HG03095 (cell line): Measurements from ENCODE around the gene TMEM225B.
"Not testable (repeated sequence)": the region's sequence is repeated elsewhere in the genome, so short reads cannot be mapped to it uniquely, and the experiment has no call there.

ENCODE experiments used
- ATAC-seq: cut with Tn5 transposase; IDR thresholded peaks from one replicate; pipeline ENCODE4 v1.9.1; 2021; ENCODE audit warnings: moderate library complexity; ENCODE audit not compliant: unreplicated experiment

The TMEM225B gene

DNA sequence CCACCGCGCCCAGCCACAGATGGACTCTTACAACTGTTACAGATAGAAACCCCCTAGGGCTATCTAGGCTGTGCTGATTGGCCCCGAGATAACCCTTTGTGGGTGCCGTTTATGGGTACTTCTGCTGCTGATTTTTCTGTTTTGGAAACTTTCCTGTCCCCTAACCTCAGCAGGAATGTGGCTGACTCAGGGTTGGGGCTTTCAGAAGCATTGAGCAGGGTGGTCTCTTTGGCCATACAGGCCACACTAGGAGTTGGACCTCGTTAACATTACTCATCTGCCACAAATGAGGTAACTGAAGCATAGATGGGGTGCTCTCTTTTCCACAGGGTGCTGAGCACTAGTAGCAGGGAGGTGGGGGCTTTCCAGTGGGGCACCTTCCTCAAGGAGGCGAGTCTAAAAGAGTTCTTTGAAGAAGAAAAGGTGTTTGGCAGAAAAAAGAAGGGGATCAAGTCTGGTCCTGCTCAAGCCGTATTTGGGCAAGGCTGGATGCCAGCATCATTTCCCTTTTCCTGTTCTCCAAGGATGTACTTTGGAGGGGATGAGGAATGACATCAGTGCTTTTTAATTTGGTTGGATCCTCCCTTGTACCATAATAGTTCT, 25.1 kb downstream of the TMEM225B start:
- ATAC-seq: no peak

DNA sequence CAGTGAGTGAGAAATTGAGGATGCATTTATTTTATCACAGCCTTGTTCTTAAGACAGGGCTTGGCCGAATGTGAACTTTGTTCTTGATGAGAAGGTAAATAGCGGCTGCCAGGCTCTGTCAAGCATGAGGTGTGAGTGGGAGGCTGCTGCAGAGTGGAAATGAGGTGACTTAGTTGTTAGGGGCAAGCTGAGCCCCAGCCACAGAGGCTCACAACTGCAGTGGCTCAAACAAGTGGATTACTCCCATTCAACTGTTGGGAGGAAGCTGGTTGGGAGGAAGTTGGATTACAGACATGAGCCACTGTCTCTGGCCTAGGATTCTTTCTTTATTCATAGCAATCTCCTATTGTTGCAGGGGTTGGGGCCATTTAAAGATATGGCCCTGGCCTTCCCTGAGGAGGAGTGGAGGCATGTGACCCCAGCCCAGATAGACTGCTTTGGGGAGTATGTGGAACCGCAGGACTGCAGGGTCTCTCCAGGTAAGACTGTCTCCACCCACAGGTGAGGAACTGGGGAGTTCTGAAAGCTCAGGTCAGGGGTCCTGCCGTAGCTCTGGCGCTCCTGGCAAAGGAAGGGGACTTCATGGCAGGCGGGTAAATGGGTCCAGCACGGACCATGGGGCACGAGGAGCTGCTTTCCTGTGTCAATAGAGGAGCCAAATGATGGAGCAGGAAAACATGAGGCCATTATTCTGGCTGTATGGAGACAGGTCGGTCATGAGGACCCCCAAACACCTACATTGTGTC, 25.8 kb downstream of the TMEM225B start:
- ATAC-seq: no peak

DNA sequence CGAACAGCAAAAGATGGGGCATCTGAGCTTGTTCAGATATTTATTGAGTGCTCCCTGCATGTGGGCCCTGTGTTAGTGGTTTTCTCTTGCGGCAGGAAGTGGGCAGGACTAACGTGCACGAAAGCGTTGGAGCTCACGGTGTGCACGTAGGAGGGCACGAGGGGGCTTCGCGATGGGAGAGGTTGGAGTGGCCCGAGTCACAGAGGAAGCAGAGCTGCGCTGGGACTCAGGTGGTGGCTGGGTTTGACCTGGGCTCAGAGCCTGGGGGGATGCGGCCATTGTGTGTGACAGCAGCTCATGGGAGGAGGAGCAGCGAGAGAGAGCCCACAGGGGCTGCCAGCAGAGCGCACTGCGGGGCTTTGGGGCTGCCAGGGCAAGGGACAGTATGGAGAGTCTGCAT, 26.4 kb downstream of the TMEM225B start:
- ATAC-seq: no peak

DNA sequence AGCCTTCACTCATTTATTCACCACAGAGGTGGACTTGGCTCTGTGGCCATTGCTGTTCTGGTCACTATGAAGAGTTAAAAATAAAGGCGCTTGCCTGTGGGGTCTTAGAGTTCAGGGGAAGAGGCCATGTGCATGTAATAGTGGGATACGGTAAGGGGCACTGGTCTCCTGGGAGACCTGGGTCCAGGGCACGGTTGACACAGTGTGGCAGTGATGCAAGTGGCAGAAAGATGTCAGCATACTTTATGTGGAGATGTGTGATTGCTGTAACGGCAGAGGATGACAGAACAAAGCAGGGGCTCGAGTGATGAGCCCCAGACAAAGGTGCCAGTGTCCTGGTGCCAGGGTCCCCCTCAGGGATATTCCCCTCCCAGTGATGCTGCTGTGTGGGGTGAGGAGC, 27.3 kb downstream of the TMEM225B start:
- no peak for ATAC-seq

DNA sequence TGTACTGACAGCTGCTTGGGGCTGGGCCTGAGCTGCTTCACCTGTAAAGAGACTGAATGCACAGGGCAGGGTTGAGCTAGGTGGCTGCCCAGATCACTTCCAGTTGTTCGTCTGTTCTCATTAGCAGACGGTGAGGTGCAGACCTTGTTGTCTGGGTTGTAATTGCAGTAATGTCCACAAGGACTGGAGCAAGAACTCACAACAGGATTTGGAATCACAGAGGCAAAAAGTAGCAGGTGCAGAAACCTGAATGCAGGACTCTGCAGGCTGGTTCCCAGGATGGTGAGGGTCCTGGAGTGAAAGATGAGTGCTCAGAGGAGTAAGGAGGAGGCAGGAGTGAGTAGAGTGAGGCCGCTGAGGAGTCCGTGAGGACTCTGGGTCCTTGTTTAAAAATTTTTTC, 27.9 kb downstream of the TMEM225B start:
- ATAC-seq: no peak

DNA sequence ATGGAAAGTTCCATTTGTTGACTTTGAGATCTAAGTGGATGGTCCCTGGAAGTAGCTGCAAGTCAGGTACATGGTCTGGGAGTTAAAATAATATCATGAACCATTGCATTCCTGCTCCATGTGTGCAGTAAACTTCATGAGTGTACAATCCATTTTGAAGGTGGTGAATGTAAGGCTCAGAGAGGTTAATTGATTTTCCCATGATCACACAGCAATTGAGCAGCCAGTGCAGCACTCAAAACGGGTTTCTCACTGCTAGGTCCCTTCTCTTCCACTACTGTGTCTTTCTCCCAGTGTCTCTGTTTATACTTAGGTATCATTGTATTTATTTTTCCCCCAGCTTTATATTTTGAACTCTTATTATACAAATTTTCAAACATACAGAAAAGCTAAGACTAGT, 28.6 kb downstream of the TMEM225B start:
- ATAC-seq: no peak

DNA sequence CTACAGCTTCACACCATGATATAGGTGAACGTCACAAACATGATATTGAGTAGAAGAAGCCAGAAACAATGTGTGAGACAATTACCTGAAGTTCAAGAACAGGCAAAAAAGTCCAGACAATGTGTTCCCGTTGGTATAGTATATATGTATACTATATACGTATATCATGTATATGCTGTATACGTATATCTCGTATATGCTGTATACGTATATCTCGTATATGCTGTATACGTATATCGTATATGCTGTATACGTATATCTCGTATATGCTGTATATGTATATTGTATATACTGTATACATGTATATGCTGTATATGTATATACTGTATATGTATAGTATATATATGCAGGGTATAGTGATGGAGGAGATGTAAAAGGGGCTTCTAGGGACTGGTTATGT, 29.4 kb downstream of the TMEM225B start:
- no peak for ATAC-seq

DNA sequence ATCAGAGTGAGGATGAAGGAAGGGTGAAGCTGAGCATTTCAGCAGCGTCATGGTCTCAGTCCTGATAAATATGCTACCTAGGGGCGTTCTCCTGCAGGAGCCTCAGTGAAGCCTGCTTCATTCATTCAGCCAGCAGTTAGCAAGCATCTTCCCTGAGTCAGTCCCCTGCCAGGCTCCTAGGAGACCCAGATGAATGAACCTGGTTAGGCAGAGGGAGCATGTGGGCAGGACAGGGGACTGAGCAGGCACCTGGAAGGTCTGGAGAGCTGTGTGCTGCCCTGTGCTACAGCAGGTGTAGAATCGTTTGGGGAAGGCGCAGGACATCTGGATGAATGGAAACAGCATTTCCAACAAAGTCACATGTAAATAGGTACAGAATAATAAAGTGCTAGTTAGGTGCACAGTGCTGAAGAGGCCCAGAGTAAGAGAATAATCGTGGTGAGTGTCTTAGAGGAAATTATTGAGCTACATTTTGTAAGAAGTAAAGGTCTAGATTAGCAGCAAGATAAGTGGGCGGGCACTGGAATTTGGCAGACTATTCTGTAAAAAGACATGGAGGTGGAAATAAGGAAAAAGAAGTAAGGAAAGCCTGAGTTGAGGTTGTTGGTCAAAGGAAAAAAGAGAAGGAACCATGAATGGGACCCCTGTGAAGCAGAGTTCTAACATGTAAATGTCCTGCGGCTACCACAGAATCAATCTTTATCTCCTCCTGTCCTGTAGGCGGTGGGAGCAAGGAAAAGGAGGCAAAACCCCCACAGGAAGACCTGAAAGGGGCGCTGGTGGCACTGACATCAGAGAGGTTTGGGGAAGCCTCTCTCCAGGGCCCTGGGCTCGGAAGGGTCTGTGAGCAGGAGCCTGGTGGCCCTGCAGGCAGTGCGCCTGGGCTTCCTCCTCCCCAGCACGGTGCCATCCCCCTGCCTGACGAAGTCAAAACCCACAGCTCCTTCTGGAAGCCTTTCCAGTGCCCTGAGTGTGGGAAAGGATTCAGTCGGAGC, 30.7 kb downstream of the TMEM225B start:
- no peak for ATAC-seq

DNA sequence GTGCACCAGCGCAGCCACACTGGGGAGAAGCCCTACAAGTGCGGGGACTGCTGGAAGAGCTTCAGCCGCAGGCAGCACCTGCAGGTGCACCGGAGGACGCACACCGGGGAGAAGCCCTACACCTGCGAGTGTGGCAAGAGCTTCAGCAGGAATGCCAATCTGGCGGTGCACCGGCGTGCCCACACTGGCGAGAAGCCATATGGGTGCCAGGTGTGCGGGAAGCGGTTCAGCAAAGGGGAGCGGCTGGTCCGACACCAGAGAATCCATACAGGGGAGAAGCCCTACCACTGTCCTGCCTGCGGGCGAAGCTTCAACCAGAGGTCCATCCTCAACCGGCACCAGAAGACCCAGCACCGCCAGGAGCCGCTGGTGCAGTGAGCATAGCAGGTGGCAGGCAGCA, 31.6 kb downstream of the TMEM225B start:
- no peak for ATAC-seq

DNA sequence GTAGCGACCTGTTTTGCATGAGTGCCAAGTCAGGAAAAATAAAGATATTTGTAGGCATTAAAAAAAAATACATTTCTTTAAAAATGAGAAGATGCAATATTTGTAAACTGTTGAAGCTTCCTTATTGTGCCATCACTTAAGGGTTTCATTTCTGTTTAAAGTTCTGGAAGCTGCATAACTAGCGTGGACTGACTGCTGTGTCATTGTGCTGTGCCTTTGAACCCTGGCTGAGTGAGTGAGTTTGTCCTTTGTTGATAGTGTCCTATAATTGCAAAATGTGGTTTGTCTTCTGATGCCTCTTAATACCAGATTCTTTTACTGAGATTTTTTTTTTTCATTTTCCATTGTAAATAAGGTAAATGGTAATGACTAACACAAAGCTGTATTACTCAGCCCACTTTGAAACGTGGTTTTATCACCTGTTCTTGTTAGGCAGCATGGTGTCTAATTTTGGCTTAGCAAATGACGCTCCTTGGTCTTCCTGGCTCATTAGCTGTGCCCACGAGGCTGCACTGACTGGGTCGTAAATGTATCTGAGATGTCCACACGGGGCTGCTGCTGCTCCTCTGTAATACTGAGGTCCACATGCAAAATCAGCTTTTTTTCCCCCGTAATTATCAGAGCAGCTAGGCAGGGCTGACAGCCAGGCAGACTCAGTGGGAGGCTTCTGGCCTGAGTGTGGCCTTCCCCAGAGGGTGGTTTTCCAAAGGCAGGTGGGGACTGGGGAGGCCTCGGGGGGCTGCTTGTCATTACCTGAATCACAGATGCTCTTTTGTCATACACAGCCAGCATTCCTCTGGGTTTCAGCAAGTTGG, 33.4 kb downstream of the TMEM225B start:
- ATAC-seq: no peak

DNA sequence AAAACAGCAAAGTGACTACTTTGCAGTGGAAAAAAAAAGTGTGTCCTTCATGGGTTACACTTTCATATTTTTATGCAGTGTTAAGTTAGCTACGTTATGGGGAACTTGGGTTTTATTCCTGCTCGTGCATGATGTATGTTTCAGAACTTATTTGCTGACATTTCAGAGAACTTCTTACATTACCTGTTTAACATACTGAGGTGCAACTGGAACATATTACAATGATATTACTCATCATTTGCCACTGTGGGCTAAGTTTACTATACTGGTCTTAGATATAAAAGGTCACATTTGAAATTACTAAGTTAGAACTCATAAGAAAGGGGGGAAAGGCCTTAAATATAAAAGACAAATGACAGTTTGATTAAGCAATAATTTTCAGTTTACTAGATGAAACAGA, 39.3 kb downstream of the TMEM225B start:
- not testable (repeated sequence) for ATAC-seq

DNA sequence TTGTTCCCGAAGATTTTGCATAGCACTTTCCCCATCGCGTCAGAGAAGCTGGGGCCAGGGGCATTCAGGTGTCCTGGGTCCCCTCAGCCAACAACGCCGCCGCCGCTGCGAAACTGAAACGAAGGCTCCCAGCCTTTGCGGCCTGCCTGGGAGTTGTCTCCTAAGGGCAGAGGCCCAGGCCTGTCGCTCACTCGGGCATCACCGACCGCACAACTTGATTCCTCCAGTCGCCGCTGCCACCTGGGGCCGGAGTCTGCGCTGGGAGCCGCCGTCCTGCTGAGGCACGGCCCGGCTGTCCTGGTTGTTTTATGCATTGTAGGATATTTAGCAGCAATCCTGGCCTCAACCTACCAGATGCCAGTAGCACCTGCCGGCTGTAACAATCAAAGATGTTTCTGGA, 40.7 kb downstream of the TMEM225B start:
- no peak for ATAC-seq

DNA sequence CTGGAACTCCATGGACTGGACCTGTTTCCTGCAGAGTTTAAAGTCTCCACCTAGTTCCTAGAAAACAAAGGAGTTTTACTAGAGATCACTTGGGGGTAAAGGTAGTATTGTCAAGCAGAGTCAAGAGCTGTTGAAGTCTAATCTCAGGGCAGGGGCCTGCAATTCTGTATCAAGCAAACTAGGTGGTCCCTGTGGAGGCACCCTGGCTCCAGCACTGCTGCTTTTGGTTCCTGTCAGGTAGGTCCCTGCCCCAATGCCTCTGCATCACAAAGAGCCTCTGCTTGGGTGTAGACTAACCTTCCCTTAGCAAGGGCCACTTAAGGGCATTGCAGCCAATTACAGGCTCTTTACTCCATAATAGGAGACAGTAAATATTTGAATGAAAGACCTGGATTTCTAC, 41.2 kb downstream of the TMEM225B start:
- no peak for ATAC-seq

DNA sequence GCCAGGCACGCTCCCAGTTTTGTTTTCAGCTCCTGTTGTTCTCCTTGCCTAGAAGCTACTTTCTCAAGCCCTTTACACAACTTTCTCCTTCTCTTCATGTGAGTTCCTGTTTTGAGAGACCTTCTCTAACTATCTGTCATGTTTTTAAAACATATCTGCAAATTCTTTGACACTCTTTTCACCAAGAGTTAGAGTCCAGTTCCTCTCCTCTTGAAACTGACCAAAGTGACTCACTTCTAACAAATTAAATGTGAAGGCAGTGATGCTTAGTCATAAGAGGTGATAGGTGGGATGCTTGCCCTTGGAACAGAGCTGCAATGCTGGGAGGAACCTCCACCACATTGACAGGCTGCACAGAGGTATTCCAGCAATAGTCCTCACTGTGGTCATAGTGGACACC, 44.0 kb downstream of the TMEM225B start:
- ATAC-seq: no peak

DNA sequence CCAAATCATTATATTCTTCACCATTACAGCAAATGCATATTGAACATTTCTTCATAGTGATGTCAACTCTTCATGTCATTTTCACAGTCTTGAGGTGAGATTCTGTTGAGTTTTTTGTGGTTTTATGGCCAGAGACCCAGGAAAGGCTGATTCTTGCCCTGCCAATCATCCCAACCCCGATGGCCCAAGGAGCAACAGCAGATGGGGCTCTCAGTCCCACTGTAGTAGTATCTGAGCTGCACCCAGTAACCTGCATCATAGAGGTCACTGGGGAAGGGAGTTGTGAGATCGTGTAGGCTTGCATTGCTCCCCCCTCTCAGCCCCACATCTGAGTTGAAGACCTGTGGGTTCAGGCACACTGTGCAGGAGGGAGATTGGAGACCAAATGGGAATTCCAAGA, 45.4 kb downstream of the TMEM225B start:
- no peak for ATAC-seq

DNA sequence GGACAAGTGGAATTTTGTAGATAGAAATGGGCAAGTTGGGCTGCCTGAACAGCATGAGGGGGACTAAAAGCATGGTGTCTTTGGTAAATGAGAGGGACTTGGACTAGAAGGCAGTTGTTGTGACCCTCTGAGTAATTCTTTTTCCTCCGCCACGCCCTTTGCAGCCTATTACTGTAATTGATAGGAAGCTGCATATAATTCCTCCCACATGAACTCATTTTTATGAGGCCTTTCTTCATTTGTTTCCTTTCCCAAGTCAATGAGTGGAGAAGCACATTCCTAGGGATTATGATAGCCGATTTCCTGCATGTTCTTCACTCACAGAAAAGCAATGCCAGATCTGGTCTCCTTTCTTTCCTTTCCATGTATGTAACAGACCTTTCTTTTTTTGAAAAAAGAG, 46.4 kb downstream of the TMEM225B start:
- no peak for ATAC-seq

DNA sequence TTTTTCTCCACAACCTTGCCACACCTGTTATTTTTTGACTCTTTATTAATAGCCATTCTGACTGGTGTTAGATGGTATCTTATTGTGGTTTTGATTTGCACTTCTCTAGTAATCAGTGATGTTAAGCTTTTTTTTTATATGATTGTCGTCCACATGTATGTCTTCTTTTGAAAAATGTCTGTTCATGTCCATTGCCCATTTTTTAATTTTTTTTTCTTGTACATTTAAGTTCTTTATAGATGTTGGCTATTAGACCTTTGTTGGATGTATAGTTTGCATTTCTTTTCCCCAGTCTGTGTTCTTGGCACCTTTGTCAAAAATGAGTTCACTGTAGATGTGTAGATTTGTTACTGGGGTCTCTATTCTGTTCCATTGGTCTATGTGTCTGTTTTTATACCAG, 47.5 kb downstream of the TMEM225B start:
- ATAC-seq: no peak

DNA sequence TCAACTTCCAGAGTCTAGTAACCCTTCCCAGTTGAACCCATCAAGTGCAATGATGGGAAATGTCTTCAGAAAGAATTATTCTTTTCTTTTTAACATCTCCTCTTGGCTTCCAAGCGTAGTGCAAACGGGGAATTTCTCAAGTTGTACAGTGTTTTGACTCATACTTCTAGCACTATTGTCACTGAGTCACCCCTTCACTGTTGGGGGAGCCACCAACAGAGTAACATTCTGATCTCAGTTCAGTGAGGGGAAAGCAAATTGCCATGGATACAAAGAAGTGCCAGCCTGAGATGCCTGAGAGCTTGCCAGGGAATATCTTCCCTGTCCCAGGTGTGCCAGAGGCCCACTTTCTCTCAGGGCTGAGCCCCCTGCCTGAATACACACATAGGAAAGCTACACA, 50.8 kb downstream of the TMEM225B start:
- no peak for ATAC-seq

DNA sequence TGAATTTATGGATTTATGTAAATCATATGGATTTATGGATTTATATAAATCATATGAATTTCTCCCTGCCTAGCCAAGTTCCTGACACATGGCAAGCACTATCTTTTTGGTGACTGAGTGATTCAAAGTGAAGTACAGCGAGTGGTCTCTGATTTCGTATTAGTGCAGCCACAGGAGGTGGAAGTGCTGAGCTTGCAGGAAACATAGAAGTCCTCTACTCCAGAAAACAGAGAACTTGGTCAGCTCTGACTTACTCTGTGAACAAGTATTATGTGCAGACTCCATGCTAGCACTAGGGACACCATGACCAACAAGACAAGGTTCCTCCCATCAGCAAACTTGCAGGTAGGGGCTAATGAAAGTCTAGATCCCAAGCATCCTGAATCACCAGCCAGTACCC, 53.2 kb downstream of the TMEM225B start:
- no peak for ATAC-seq

DNA sequence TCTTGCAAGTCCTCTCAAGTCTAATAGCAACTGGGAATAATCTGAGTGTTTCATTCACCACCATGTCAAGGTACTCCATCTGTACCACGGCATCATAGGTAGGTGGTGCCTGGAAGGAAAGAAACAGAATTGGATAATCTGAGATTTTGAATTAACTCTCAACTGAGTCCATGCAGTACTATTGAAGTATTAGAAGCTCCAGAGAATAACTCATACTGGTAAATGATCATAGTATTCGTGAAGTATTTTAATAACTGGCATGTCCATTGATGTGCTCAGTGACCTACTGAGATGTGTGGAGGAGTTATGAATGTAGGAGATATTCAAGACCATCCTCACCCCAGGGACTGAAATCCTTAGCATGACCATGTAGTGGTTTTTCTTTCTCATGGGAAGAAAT, 54.6 kb downstream of the TMEM225B start:
- ATAC-seq: no peak

DNA sequence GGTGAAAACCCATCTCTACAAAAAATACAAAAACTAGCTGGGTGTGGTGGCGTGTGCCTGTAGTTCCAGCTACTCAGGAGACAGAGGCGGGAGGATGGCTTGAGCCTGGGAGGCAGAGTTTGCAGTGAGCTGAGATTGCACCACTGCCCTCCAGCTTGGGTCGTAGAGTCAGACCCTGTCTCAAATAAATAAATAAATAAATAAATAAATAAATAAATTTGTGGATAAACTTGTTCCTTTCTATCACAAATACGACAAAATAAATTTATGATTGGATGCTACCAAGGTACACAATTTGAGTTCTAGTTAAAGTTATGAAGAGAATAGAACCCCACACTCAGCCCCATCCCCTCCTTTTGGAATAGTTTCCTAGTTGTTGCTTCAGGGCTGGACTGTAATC, 55.2 kb downstream of the TMEM225B start:
- ATAC-seq: not testable (repeated sequence)
